Psoas muscle (tissue), 8 donors: ENCODE results near the gene ENPP3. TPM values are rescaled to one million over a fixed set of nuclear protein-coding genes. Genes with fewer than 3 reads are reported as not detected.

ENCODE experiments used
- ATAC-seq, 4 donors: fragments of 200-7000 bp; cut with Tn5 transposase; one replicate each; pipeline ENCODE4 v1.9.1; 2020; ENCODE audit warnings: moderate library complexity in 3 of 4, mild to moderate bottlenecking in 2 of 4
- DNase-seq, 2 donors: peaks; one replicate each; pipeline ENCODE4 v3.0.0-alpha.2; 2020
- H3K27ac ChIP-seq: fragments of 200-600 bp; one replicate; pipeline ENCODE4 v1.8.0; 2022
- H3K27me3 ChIP-seq, 3 donors: fragments of 200-600 bp in 1 of 3; one replicate each; pipeline versions ENCODE4 v1.6.1 to v1.8.0; 2013 to 2022; ENCODE audit warnings: low read length in 2 of 3, mild to moderate bottlenecking in 2 of 3, moderate library complexity in 1 of 3; ENCODE audit not compliant: insufficient read depth in 3 of 3
- H3K36me3 ChIP-seq, 2 donors: fragments of 200-600 bp in 1 of 2; one replicate each; pipeline versions ENCODE4 v1.6.1 to v1.8.0; 2013 to 2022; ENCODE audit warnings: low read depth in 1 of 2, mild to moderate bottlenecking in 1 of 2, moderate library complexity in 1 of 2; ENCODE audit not compliant: insufficient read depth in 1 of 2
- H3K4me1 ChIP-seq: fragments of 200-600 bp; one replicate; pipeline ENCODE4 v1.8.0; 2022
- H3K4me3 ChIP-seq: fragments of 200-600 bp; one replicate; pipeline ENCODE4 v1.8.0; 2022; ENCODE audit warnings: mild to moderate bottlenecking
- H3K9me3 ChIP-seq: fragments of 200-600 bp; one replicate; pipeline ENCODE4 v1.8.0; 2022
- WGBS, 3 donors: extraction: QIAGEN DNeasy Blood & Tissue Kit; methylation state at CpG; one replicate each; pipeline versions ENCODE4 v1.1.6 to v1.1.7; 2013; 5-methylcytosine and 5-hydroxymethylcytosine counted together
- intact Hi-C, 2 donors: fragments of 100-400 bp; cut with DNase I; formaldehyde crosslinking; loops; one replicate each; pipeline versions ENCODE4 v1.11.0 to v1.14.2; 2022
- polyA plus RNA-seq, 3 donors: library from polyadenylated mRNA; stranded (reverse); fragments of 200-250 nt; gene quantifications; one replicate each; pipeline ENCODE4 v1.2.3, GENCODE V29; 2013
- total RNA-seq, 4 donors: library from RNA; stranded (reverse); fragmentation: NEBNext Ultra II Directional in 2 of 4; extraction: Animal tissue kit (Norgen Biotek cat#: 25700) in 2 of 4; gene quantifications; one replicate each; pipeline versions ENCODE4 v1.2.1 to v1.2.4, GENCODE V29; 2021 to 2023
- TF ChIP-seq, protein P1 (sequence below): fragments of 200-600 bp; IDR thresholded peaks from one replicate; pipeline ENCODE4 v1.8.0; 2022; ENCODE audit warnings: antibody characterized with exemption
- donor health status: healthy with polysubstance abuse.
- donor health status: DM: no; HTN: no; CAD: no; lungs with moderate emphysema.
- donor health status: Bipolar disorder and iron deficiency.
- donor health status: healthy.
- donor health status: DM: yes; HTN: yes; CAD: no.
- donor health status: DM: no; HTN: no; CAD: no.
- donor health status: DM: no; HTN: no; CAD: no.
- donor health status: DM: yes; HTN: yes; CAD: no.

Gene ENPP3
- total and polyA plus RNA-seq, 7 donors: 0.04 to 0.34 (median 0.13) TPM; not detected in 1

DNA sequence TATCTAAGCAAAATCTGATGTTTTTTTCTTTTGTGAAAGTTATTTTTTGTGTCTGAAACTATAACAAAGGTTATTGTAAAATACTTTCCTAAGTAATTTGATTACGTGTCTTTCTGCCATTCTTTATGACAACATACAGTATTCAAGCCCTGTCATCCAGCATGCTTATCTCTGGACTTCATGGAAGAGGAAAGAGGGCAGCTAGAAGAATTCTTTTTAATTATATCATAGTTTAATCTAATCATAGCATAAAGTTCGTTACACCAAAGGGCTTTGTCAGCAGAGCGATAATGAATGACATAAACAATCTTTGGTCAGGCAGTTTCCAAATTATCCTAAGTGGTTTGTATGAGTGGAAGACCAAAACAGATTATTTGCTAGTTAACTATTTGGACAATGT lies 3.5 kb downstream of the ENPP3 start:
- DNase-seq (no peak), ATAC-seq (no peak)
- no peaks in the 10 kb centered on the region for H3K27me3 ChIP-seq
- WGBS, 3 donors: 91 to 96% (median 93%) methylated on average over 3 of the region's 3 CpGs
- H3K27ac ChIP-seq: no peak overlapping the region
- H3K4me1 ChIP-seq: no peaks in the 10 kb centered on the region
- H3K9me3 ChIP-seq: no peaks in the 10 kb centered on the region
- H3K4me3 ChIP-seq: no peak overlapping the region
- no peaks in the 10 kb centered on the region for H3K36me3 ChIP-seq
- intact Hi-C loops: no loop called here
- TF ChIP-seq, protein P1, sequence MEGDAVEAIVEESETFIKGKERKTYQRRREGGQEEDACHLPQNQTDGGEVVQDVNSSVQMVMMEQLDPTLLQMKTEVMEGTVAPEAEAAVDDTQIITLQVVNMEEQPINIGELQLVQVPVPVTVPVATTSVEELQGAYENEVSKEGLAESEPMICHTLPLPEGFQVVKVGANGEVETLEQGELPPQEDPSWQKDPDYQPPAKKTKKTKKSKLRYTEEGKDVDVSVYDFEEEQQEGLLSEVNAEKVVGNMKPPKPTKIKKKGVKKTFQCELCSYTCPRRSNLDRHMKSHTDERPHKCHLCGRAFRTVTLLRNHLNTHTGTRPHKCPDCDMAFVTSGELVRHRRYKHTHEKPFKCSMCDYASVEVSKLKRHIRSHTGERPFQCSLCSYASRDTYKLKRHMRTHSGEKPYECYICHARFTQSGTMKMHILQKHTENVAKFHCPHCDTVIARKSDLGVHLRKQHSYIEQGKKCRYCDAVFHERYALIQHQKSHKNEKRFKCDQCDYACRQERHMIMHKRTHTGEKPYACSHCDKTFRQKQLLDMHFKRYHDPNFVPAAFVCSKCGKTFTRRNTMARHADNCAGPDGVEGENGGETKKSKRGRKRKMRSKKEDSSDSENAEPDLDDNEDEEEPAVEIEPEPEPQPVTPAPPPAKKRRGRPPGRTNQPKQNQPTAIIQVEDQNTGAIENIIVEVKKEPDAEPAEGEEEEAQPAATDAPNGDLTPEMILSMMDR: no peak

DNA sequence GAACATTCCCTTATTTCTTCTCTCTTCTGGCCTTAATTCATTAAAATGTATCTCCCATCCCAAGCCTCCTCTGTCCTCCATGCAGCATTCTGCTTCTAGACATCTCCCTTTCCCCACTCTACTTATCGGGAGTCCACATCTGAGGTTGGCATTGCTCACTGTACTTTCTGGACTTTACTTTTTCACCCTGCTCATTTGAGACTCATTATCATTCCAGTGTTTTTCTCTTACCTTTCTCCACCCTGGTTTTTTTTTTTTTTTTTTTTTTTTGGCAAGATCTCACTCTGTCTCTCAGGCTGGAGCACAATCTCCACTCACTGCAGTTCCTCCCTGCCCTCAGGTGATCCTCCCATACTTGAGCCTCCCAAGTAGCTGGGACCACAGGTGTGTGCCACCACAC lies 4.5 kb downstream of the ENPP3 start:
- Histone ChIP-seq H3K27me3 (no peaks in the 10 kb centered on the region), H3K4me3 (no peak overlapping the region), H3K4me1 (no peaks in the 10 kb centered on the region), H3K9me3 (no peaks in the 10 kb centered on the region), H3K36me3 (no peaks in the 10 kb centered on the region), H3K27ac (no peak overlapping the region)
- DNase-seq (no peak), ATAC-seq (no peak)
- intact Hi-C loops: no loop called here
- TF ChIP-seq, protein P1: no peak
- 93 to 100% (median 96%) methylated on average over 1 of the region's 1 CpG for WGBS, 3 donors

DNA sequence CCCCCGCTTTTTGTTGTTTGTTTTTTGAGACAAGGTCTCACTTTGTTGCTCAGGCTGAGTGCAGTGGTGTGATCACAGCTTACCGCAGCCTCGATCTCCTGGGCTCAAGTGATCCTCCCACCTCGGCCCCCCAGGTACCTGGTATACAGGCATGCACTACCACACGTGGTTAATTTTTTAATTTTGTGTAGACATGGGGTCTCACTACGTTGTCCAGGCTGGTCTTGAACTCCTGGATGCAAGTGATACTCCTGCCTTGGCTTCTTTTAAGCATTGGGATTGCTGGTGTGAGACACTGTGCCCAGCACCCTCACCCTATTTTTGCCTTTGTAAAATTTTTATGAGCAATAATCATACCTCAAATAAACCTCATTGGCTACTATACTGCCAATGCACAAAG lies 5.5 kb downstream of the ENPP3 start:
- WGBS, 3 donors: 83 to 88% (median 87%) methylated on average over 6 of the region's 6 CpGs
- no peaks in the 10 kb centered on the region for H3K27me3 ChIP-seq
- H3K27ac ChIP-seq: no peak overlapping the region
- ATAC-seq (no peak), DNase-seq (no peak)
- H3K4me1 ChIP-seq: no peaks in the 10 kb centered on the region
- H3K9me3 ChIP-seq: no peaks in the 10 kb centered on the region
- intact Hi-C loops: no loop called here
- H3K4me3 ChIP-seq: no peak overlapping the region
- TF ChIP-seq, protein P1: no peak
- no peaks in the 10 kb centered on the region for H3K36me3 ChIP-seq

DNA sequence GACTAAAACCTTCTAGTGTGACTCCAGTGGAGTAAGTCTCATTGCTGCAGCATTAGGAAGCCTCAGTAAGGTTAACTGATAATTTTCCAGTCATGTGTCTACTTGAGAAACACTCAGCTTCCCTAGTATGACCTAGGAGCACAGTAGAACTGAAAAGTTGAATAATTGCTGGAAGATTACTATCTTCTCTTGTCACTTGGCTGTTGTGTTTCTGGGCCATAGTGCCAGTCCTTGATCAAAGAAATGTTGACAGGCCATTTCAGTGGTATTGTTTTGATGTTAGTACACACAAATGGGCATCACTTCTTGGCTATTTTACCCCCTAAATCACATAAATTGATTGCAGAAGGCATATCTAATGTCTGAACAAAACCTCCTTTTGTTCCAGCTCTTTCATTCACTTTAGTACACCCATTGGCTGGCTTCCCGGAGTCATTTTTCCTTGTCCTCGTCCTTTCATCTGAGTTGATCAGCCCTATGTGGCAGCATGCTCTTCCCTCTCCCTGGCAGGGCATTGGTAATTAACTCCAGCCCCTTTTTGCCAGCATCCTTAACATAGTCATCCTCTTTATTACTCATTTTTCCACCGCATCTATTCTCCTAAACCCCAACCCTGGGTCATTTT lies 6.0 kb downstream of the ENPP3 start:
- ATAC-seq (no peak), DNase-seq (no peak)
- no peak overlapping the region for H3K27ac ChIP-seq
- intact Hi-C loops: no loop called here
- no peaks in the 10 kb centered on the region for H3K27me3 ChIP-seq
- TF ChIP-seq, protein P1: no peak
- H3K4me1 ChIP-seq: no peaks in the 10 kb centered on the region
- H3K36me3 ChIP-seq: no peaks in the 10 kb centered on the region
- H3K9me3 ChIP-seq: no peaks in the 10 kb centered on the region
- WGBS, 3 donors: 27 to 48% (median 36%) methylated on average over 3 of the region's 3 CpGs
- H3K4me3 ChIP-seq: no peak overlapping the region

DNA sequence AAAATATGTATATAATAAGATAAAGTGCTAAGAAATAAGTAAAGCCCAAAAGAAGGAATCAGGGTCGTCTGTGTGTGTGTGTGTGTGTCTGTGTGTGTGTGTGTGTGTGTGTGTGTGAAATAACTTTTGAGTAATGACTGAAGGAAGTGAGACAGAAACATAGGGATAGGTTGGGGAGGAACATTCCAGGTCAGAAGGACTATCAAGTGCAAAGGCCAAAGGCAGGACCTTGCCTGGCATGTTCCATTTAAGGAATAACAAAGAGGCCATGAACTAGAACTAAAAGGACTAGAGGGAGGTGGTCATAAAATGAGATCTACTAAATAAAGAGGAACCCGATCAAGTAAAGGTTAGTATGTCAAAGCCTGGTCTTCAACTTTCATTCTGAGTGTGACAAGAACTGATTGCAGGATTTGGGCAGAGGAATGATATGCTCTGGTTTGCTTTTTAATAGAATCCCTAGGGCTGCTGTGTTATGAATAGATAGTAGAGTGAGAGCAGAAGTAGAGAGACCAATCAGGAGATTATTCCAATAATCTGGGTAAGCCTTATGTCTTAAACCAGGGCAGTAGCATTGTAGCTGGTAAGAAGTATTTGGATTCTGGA lies 6.9 kb downstream of the ENPP3 start:
- intact Hi-C loops: no loop called here
- ATAC-seq (no peak), DNase-seq (no peak)
- TF ChIP-seq, protein P1: no peak
- 66 to 76% (median 67%) methylated on average over 2 of the region's 2 CpGs for WGBS, 3 donors
- H3K9me3 ChIP-seq: no peaks in the 10 kb centered on the region
- H3K4me3 ChIP-seq: no peak overlapping the region
- H3K4me1 ChIP-seq: no peaks in the 10 kb centered on the region
- H3K27me3 ChIP-seq: no peaks in the 10 kb centered on the region
- no peaks in the 10 kb centered on the region for H3K36me3 ChIP-seq
- no peak overlapping the region for H3K27ac ChIP-seq
